Measurements from ENCODE around the gene FXYD1.
"Not testable (repeated sequence)": the region's sequence is repeated elsewhere in the genome, so short reads cannot be mapped to it uniquely, and the experiment has no call there.

Gene FXYD1

DNA sequence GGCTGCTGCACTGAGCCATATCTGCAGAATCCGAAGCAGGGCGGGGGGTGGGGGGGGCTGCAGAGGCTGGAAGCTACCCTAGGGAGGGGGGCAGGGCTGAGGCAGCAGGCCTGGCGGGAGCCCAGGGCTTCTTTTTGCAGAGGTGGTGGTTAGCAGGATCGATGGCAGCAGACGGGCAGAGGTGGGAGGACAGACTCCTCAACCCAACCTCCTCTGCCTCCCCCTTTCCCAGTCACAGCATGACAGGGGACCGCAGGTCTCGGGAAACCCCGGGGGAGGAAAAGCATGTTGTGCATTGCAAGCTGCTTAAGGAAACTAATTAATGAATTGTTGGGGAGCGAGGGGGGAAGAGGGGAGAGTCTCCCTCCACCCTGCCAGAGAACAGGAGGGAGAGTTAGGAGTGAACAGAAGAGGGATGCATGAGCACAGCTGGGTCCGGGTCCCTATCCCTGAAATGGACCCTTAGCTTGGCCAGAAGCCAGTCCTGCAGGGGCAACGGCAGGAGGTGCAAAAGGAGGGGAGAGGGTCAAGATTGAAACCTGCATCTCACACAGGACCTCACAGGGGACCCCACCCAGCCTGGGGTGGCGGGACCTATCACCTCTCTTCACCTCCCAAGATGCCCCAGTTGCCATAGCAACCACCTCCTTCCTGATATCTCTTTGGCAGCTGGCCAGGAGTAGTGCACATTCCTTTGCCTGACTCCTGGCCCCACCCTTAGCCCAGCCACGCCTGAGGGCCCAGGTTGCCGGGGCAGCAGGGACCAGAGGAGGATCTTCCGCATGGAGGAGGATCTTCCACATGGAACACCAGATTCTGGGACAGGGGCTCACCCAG, 6.2 kb downstream of the FXYD1 start:
- H3K4me3 Mint-ChIP-seq: peak overlapping the region in 1 of 3 experiments; percentile 50
- peaks cover 60% of the 10 kb centered on the region for H3K27me3 Mint-ChIP-seq (ENCODE audit: low read depth)
- TF ChIP-seq CTCF (IDR thresholded peaks at IDR 0.05; ENCODE audit: unreplicated experiment in 3 of 3): no peak
- no peak overlapping the region for H3K27ac Mint-ChIP-seq
- H3K36me3 Mint-ChIP-seq (ENCODE audit: low read depth): no peaks in the 10 kb centered on the region
- peaks cover 30% of the 10 kb centered on the region for H3K4me1 Mint-ChIP-seq
- H3K9me3 Mint-ChIP-seq: no peaks in the 10 kb centered on the region

- H3K4me3 Mint-ChIP-seq: no peak overlapping the region
- H3K27ac Mint-ChIP-seq: no peak overlapping the region
- no peak for TF ChIP-seq CTCF (IDR thresholded peaks at IDR 0.05; ENCODE audit: unreplicated experiment in 3 of 3)
- no peaks in the 10 kb centered on the region for H3K9me3 Mint-ChIP-seq
- no peaks in the 10 kb centered on the region for H3K36me3 Mint-ChIP-seq (ENCODE audit: low read depth)
- H3K27me3 Mint-ChIP-seq (ENCODE audit: low read depth): peaks cover 58% of the 10 kb centered on the region
- H3K4me1 Mint-ChIP-seq: peaks cover 16% of the 10 kb centered on the region
These were observed 8.3 kb downstream of the FXYD1 start for GRCh38 chr19:35146746-35147459.

GRCh38 chr19:35149463-35149862, 10.8 kb downstream of the FXYD1 start:
- Mint-ChIP-seq H3K9me3 (no peaks in the 10 kb centered on the region), H3K36me3 (ENCODE audit: low read depth) (no peaks in the 10 kb centered on the region), H3K27ac (no peak overlapping the region), H3K27me3 (ENCODE audit: low read depth) (peaks cover 67% of the 10 kb centered on the region), H3K4me3 (no peak overlapping the region), H3K4me1 (peaks cover 21% of the 10 kb centered on the region)
- TF ChIP-seq CTCF (IDR thresholded peaks at IDR 0.05; ENCODE audit: unreplicated experiment in 3 of 3): no peak

DNA sequence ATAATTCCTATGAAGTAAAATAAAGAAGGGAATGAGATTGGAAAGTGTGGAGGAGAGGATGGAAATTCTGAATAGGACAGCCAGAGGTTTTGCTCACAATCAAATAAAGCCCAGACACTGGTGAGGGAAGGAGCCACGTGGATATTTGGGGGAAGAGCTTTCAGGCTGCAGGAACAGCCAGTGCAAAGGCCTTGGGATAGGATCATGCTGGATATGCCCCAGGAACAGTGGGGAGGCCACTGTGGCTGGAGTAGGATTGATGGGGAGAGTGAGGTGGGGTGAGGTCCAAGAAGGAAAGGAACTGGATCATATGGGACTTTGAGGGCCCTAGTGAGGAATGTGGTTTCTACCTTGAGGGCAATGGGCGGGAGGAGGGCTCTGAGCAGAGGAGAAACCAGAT, 11.8 kb downstream of the FXYD1 start:
- H3K9me3 Mint-ChIP-seq: no peaks in the 10 kb centered on the region
- no peaks in the 10 kb centered on the region for H3K36me3 Mint-ChIP-seq (ENCODE audit: low read depth)

GRCh38 chr19:35151273-35152065, 12.8 kb downstream of the FXYD1 start:
- no peaks in the 10 kb centered on the region for H3K9me3 Mint-ChIP-seq
- H3K27me3 Mint-ChIP-seq (ENCODE audit: low read depth): peaks cover 70% of the 10 kb centered on the region
- H3K27ac Mint-ChIP-seq: no peak overlapping the region
- H3K4me1 Mint-ChIP-seq: peaks cover 24% of the 10 kb centered on the region
- H3K36me3 Mint-ChIP-seq (ENCODE audit: low read depth): no peaks in the 10 kb centered on the region
- no peak overlapping the region for H3K4me3 Mint-ChIP-seq
- no peak for TF ChIP-seq CTCF (IDR thresholded peaks at IDR 0.05; ENCODE audit: unreplicated experiment in 3 of 3)

More for the DNA sequence above, 11.8 kb downstream of the FXYD1 start:
- no peak overlapping the region for H3K4me3 Mint-ChIP-seq
- peaks cover 24% of the 10 kb centered on the region for H3K4me1 Mint-ChIP-seq
- H3K27me3 Mint-ChIP-seq (ENCODE audit: low read depth): peaks cover 67% of the 10 kb centered on the region
- TF ChIP-seq CTCF (IDR thresholded peaks at IDR 0.05; ENCODE audit: unreplicated experiment in 3 of 3): no peak
- H3K27ac Mint-ChIP-seq: no peak overlapping the region

DNA sequence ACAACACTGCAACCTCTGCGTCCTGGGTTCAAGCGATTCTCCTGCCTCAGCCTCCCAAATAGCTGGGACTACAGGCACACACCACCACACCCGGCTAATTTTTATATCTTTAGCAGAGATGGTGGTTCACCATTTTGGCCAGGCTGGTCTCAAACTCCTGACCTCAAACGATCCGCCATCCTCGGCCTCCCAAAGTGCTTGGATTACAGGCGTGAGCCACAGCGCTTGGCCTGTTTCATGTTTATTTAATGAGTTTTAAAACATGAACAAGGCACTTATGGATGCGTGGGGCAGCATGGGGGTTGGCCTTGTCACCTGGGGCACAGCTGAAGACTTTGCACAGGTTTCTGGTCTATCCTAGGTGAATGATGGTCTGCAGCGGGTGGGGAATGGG, 14.5 kb downstream of the FXYD1 start:
- H3K27ac Mint-ChIP-seq; H3K9me3 Mint-ChIP-seq; H3K36me3 Mint-ChIP-seq (ENCODE audit: low read depth): not testable (repeated sequence)
- H3K4me1 Mint-ChIP-seq: peaks cover 24% of the 10 kb centered on the region
- peak overlapping the region; percentile 26 to 71 (median 66) for H3K4me3 Mint-ChIP-seq
- H3K27me3 Mint-ChIP-seq (ENCODE audit: low read depth): peaks cover 74% of the 10 kb centered on the region

Measured in nephron (organoid).